ENCODE results near the gene AKAP6. TPM values are rescaled to one million over a fixed set of nuclear protein-coding genes. Genes with fewer than 3 reads are reported as not detected.

AKAP6 gene
- total and polyA plus RNA-seq, 2 experiments from 2014 or later: 0.38 to 0.42 TPM

DNA sequence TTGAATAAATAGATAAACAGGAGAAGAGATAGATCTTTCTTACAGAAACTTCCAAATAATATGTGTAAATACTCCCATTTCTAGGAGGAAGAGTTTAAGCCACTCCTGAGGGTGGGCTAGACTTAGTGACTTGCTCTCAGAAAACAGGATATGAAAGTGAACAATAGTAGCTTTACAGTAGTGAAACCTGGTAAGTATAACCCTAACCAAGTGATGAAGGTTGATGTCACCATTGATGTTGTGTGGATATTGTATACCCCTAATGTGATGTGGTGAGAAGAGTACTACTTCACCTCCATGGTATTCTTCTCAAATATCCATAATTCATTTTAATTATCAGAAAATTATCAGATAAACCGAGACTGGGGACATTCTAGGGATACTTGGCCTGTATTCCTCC lies 20.9 kb downstream of the AKAP6 start:
- H2AFZ ChIP-seq: no peak overlapping the region
- H3K4me1 Mint-ChIP-seq: no peaks in the 10 kb centered on the region
- TF ChIP-seq STAT1 (IDR thresholded peaks at IDR 0.05; ENCODE audit: unreplicated experiment) (no peak), POLR2AphosphoS5 (IDR thresholded peaks at IDR 0.05; ENCODE audit: low read depth) (no peak), ZNF114 (CRISPR knock-in tag; IDR thresholded peaks at IDR 0.05) (no peak), EZH2 (IDR thresholded peaks at IDR 0.05; ENCODE audit: low read depth, unreplicated experiment) (no peak)
- TF ChIP-seq, protein P1, sequence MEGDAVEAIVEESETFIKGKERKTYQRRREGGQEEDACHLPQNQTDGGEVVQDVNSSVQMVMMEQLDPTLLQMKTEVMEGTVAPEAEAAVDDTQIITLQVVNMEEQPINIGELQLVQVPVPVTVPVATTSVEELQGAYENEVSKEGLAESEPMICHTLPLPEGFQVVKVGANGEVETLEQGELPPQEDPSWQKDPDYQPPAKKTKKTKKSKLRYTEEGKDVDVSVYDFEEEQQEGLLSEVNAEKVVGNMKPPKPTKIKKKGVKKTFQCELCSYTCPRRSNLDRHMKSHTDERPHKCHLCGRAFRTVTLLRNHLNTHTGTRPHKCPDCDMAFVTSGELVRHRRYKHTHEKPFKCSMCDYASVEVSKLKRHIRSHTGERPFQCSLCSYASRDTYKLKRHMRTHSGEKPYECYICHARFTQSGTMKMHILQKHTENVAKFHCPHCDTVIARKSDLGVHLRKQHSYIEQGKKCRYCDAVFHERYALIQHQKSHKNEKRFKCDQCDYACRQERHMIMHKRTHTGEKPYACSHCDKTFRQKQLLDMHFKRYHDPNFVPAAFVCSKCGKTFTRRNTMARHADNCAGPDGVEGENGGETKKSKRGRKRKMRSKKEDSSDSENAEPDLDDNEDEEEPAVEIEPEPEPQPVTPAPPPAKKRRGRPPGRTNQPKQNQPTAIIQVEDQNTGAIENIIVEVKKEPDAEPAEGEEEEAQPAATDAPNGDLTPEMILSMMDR (conservative IDR thresholded peaks at IDR 0.05; ENCODE audit: low read depth in 2 of 2): no peak
- TF ChIP-seq, protein P2, sequence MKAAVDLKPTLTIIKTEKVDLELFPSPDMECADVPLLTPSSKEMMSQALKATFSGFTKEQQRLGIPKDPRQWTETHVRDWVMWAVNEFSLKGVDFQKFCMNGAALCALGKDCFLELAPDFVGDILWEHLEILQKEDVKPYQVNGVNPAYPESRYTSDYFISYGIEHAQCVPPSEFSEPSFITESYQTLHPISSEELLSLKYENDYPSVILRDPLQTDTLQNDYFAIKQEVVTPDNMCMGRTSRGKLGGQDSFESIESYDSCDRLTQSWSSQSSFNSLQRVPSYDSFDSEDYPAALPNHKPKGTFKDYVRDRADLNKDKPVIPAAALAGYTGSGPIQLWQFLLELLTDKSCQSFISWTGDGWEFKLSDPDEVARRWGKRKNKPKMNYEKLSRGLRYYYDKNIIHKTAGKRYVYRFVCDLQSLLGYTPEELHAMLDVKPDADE (IDR thresholded peaks at IDR 0.05): no peak

DNA sequence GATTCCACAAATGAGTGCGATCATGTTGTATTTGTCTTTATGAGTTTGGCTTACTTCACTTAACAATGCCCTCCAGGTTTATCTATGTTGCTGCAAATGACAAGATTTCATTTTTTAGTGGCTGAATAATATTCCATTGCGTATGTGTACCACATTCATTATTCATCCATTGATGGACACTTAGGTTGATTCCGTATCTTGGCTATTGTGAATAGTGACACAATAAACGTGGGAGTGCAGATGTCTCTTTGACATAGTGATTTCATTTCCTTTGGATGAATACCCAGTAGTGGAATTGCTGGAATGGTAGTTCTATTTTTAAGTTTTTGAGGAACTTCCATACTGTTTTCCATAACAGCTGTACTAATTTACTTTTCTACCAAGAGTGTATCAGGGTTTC lies 23.5 kb downstream of the AKAP6 start:
- Mint-ChIP-seq H3K4me3 (no peak overlapping the region), H3K27me3 (ENCODE audit: insufficient read depth, low read depth, poor library complexity) (peaks cover 5% of the 10 kb centered on the region), H3K27ac (no peak overlapping the region), H3K9me3 (no peaks in the 10 kb centered on the region; the same call in 2 of the 3 replicates), H3K36me3 (ENCODE audit: low read depth) (no peaks in the 10 kb centered on the region), H3K4me1 (no peaks in the 10 kb centered on the region)
- no peak for TF ChIP-seq ZNF331 (CRISPR knock-in tag; IDR thresholded peaks at IDR 0.05; ENCODE audit: low read depth)
- no peak for TF ChIP-seq EZH2 (IDR thresholded peaks at IDR 0.05; ENCODE audit: low read depth, unreplicated experiment)
- Histone ChIP-seq H3K9me2 (ENCODE audit: insufficient read depth) (no peaks in the 10 kb centered on the region), H3K4me3 (no peak overlapping the region), H4K20me1 (replicated peaks; ENCODE audit: insufficient read depth) (no peaks in the 10 kb centered on the region), H2AFZ (no peak overlapping the region), H3K27me3 (ENCODE audit: insufficient read depth) (no peaks in the 10 kb centered on the region), H3F3A (replicated peaks; ENCODE audit: low read depth) (no peaks in the 10 kb centered on the region), H3K79me2 (replicated peaks; ENCODE audit: insufficient read depth) (no peaks in the 10 kb centered on the region), H3K36me3 (ENCODE audit: insufficient read depth) (no peaks in the 10 kb centered on the region), H3K4me1 (ENCODE audit: insufficient read depth) (no peaks in the 10 kb centered on the region), H3K27ac (ENCODE audit: low read depth) (no peak overlapping the region), H3K4me2 (no peak overlapping the region)
- ATAC-seq: no peak
- no peak for DNase-seq (ENCODE audit: low spot score)

More for the DNA sequence above, 20.9 kb downstream of the AKAP6 start:
- no peak overlapping the region for H3K4me2 ChIP-seq
- H3K27ac ChIP-seq (ENCODE audit: low read depth): no peak overlapping the region
- no peaks in the 10 kb centered on the region for H3K27me3 ChIP-seq (ENCODE audit: insufficient read depth)
- Mint-ChIP-seq H3K9me3 (no peaks in the 10 kb centered on the region; the same call in 2 of the 3 replicates), H3K27ac (no peak overlapping the region), H3K36me3 (ENCODE audit: low read depth) (no peaks in the 10 kb centered on the region), H3K27me3 (ENCODE audit: insufficient read depth, low read depth, poor library complexity) (peaks cover 5% of the 10 kb centered on the region), H3K4me3 (no peak overlapping the region)
- DNase-seq (ENCODE audit: low spot score) (no peak), ATAC-seq (no peak)
- no peaks in the 10 kb centered on the region for H3K79me2 ChIP-seq (replicated peaks; ENCODE audit: insufficient read depth)
- H3K9me2 ChIP-seq (ENCODE audit: insufficient read depth): peaks cover 4% of the 10 kb centered on the region; the same call in 1 of the 2 replicates
- H3K4me3 ChIP-seq: no peak overlapping the region
- H3F3A ChIP-seq (replicated peaks; ENCODE audit: low read depth): no peaks in the 10 kb centered on the region
- no peaks in the 10 kb centered on the region for H4K20me1 ChIP-seq (replicated peaks; ENCODE audit: insufficient read depth)
- no peaks in the 10 kb centered on the region for H3K4me1 ChIP-seq (ENCODE audit: insufficient read depth)
- no peaks in the 10 kb centered on the region; the same call in 1 of the 2 replicates for H3K36me3 ChIP-seq (ENCODE audit: insufficient read depth)

DNA sequence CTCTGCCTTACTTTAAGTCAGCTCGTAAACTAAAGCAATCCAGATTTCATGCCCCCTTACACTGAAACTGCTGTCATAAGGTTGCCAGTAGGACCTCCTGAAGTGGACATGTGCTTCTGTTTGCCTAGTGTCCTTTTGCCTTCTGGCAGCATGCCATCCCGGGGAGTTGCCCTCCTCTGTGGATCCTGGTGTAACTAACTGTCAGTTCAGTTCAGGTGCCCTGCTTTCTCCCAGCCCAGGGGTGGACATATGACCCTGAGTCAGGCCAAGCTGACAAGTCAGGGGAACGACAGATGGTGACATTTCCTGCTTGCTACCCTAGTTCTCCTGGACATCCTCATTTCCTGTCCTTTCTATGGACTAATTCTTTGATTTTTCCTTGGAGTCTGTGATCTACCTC lies 25.6 kb downstream of the AKAP6 start:
- H3K79me2 ChIP-seq (replicated peaks; ENCODE audit: insufficient read depth): no peaks in the 10 kb centered on the region
- Mint-ChIP-seq H3K27me3 (ENCODE audit: insufficient read depth, low read depth, poor library complexity) (peaks cover 4% of the 10 kb centered on the region), H3K36me3 (ENCODE audit: low read depth) (no peaks in the 10 kb centered on the region), H3K4me3 (no peak overlapping the region), H3K27ac (no peak overlapping the region), H3K4me1 (peaks cover 7% of the 10 kb centered on the region), H3K9me3 (no peaks in the 10 kb centered on the region; the same call in 2 of the 3 replicates)
- H3K4me1 ChIP-seq (ENCODE audit: insufficient read depth): no peaks in the 10 kb centered on the region
- DNase-seq (ENCODE audit: low spot score): peak; percentile 24
- H3K36me3 ChIP-seq (ENCODE audit: insufficient read depth): no peaks in the 10 kb centered on the region
- H3K27me3 ChIP-seq (ENCODE audit: insufficient read depth): no peaks in the 10 kb centered on the region
- H2AFZ ChIP-seq: no peak overlapping the region
- no peaks in the 10 kb centered on the region for H3F3A ChIP-seq (replicated peaks; ENCODE audit: low read depth)
- H3K9me2 ChIP-seq (ENCODE audit: insufficient read depth): no peaks in the 10 kb centered on the region
- no peak overlapping the region for H3K4me3 ChIP-seq
- H3K27ac ChIP-seq (ENCODE audit: low read depth): no peak overlapping the region
- H4K20me1 ChIP-seq (replicated peaks; ENCODE audit: insufficient read depth): no peaks in the 10 kb centered on the region
- no peak overlapping the region for H3K4me2 ChIP-seq
- ATAC-seq: no peak
- TF ChIP-seq STAT1 (IDR thresholded peaks at IDR 0.05; ENCODE audit: unreplicated experiment) (no peak), CREB1 (CRISPR knock-in tag; IDR thresholded peaks at IDR 0.05; ENCODE audit: low read depth) (no peak), EZH2phosphoT487 (IDR thresholded peaks at IDR 0.05; ENCODE audit: unreplicated experiment) (no peak), JUNB (IDR thresholded peaks at IDR 0.05; ENCODE audit: unreplicated experiment) (no peak), POLR2AphosphoS5 (IDR thresholded peaks at IDR 0.05; ENCODE audit: low read depth) (no peak), ZNF331 (CRISPR knock-in tag; IDR thresholded peaks at IDR 0.05; ENCODE audit: low read depth) (no peak)
- TF ChIP-seq, protein P3, sequence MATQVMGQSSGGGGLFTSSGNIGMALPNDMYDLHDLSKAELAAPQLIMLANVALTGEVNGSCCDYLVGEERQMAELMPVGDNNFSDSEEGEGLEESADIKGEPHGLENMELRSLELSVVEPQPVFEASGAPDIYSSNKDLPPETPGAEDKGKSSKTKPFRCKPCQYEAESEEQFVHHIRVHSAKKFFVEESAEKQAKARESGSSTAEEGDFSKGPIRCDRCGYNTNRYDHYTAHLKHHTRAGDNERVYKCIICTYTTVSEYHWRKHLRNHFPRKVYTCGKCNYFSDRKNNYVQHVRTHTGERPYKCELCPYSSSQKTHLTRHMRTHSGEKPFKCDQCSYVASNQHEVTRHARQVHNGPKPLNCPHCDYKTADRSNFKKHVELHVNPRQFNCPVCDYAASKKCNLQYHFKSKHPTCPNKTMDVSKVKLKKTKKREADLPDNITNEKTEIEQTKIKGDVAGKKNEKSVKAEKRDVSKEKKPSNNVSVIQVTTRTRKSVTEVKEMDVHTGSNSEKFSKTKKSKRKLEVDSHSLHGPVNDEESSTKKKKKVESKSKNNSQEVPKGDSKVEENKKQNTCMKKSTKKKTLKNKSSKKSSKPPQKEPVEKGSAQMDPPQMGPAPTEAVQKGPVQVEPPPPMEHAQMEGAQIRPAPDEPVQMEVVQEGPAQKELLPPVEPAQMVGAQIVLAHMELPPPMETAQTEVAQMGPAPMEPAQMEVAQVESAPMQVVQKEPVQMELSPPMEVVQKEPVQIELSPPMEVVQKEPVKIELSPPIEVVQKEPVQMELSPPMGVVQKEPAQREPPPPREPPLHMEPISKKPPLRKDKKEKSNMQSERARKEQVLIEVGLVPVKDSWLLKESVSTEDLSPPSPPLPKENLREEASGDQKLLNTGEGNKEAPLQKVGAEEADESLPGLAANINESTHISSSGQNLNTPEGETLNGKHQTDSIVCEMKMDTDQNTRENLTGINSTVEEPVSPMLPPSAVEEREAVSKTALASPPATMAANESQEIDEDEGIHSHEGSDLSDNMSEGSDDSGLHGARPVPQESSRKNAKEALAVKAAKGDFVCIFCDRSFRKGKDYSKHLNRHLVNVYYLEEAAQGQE (IDR thresholded peaks at IDR 0.05; ENCODE audit: unreplicated experiment): no peak
- TF ChIP-seq, protein P1 (conservative IDR thresholded peaks at IDR 0.05; ENCODE audit: low read depth in 2 of 2): no peak

All from GM23338 (cell line).